Stimulated activated CD8-positive, alpha-beta memory T cell treated with anti-CD3 and anti-CD28 coated beads, Interleukin-15, amount 100 ng/mL, for 24 hours (primary cell): ENCODE measurements around the gene GEMIN5.
A peak's percentile ranks its signal among the peaks of the same experiment; 100 is the strongest.

Experiments used
- DNase-seq: peaks from one replicate; pipeline ENCODE4 v3.0.0-alpha.2; 2020; ENCODE audit warnings: low read depth

The GEMIN5 gene

DNA sequence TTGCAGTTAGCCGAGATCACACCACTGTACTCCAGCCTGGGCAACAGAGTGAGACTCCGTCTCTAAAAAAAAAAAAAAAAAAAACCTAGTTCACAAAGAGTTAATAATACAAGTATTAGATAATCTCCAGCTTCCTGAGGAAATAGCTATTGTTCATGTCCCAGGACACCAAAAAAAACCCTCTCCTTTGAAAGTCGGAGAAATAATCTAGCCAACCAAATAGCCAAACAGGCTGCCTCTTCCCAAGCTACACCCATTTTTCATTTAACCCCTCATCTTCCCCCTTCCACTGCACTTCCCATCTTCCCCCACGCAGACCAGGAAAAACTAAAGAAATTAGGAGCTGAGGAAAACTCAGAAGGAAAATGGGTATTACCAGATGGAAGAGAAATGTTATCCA is 56.0 kb downstream of the GEMIN5 start:
- DNase-seq = no peak

DNA sequence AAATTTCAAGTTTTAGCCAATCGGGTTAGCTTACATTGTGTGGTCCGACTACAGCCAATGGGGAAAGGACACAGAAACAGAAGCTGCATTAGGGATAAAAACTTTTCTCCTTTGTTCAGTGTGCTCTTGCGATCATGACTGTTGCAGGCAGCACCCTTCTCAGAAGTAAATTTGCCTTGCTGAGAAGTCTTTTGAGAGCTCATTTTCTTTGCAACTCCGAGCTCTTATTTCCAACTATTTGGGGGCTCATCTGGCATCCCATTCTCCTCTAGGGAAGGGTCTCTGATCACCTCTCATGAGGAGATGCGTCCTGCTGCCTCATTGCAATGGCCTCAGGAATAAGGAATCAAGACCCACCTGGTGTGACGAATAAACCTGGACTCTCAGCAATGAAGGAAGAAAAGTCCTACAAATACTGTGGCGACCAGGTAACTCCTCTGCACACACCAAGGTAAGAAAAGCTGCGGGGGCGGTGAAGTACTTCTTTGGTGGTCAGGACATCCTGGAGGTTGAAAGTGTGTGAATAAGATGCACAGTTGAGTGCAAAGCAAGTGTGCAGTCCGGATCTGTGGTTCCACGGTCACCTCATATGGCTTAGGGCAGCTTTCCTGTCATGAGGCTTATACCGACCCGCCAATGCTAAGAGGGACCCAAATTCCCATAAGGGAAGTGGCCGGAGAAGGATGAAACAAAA is 59.2 kb downstream of the GEMIN5 start:
- no peak for DNase-seq

- DNase-seq = no peak
These were observed 64.2 kb downstream of the GEMIN5 start for GRCh38 chr5:154873791-154874331.

DNA sequence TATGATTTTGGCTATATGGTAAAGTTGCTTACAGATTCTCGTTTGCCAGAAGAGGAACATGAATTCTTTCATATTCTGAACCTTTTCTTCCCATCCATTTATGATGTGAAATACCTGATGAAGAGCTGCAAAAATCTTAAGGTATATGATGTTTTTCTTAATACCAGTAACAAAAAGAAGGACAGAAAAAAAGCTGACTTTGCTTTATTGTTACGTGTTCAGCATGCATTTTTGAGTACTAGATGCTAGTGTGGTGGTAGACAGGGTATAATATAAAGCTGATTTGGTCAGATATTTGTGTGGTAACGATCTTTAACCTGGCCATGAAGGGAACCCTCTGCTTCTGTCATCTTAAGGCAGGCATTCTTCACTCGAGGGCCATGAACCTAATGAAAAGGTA is 66.3 kb downstream of the GEMIN5 start:
- no peak for DNase-seq

GRCh38 chr5:154868702-154869101 is 69.3 kb downstream of the GEMIN5 start:
- no peak for DNase-seq

GRCh38 chr5:154866841-154867240 is 71.2 kb downstream of the GEMIN5 start:
- DNase-seq = no peak

DNA sequence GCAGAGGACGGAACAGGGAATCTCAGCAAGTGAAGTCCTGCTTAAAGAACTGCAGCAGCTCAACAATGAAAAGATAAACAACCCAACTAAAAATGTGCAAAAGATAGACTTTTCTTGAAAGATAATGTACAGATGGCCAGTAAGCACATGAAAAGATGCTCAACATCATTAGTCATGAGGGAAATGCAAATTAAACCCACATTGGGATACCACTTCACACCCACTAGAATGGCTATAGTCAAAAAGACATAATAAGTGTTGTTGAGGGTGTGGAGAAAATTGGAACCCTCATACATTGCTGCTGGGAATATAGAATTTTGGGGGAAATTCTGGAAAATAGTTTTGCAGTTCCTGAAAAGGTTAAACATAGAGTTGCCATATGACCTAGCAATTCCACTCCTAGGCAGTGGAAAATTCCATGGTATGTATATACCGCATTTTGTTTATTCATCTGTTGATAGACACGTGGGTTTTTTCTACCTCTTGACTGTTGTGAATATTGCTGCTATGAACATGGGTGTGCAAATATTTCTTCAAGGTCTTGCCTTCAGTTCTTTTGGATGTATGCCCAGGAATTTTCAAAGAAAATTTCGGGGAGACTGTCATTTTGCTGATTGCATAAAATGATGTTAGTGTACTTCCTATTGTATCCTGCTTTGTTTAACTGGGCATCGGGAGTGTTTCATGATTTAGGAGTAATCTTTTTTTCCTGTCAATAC is 72.4 kb downstream of the GEMIN5 start:
- no peak for DNase-seq

DNA sequence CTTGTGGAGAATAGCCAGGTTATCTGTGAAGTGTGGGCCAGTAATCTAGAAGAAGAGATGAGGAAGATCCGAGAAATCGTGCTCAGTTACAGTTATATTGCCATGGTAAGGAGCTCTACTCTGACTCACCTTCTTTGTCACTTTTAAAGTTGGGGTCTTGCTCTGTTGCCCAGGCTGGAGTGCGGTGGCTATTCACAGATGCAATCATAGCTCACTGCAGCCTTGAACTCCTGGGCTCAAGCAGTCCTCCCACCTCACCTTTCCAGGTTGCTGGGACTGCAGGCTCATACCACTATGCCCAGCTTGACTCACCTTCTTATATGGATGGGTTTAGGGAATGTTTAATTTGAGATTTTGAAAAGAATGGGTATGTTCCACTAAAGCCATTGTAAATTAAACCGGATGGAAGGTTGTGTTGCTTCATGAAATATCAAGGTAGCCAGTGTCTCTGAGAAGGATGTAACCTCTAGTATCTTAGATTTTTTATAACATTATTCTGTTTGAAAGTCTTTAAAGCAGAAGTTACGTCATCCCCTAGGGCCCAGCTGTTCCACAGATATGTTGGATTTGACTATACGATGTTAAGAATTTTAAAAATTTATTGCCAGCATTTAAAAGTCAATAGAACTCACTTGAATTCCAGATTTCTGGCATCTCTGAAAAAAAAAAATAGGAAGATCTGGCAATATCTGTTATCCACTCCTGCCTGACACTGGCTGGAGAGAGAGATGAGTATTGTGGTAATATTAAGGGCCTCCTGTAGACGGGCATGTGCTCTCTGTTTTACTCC is 74.5 kb downstream of the GEMIN5 start:
- DNase-seq = no peak

DNA sequence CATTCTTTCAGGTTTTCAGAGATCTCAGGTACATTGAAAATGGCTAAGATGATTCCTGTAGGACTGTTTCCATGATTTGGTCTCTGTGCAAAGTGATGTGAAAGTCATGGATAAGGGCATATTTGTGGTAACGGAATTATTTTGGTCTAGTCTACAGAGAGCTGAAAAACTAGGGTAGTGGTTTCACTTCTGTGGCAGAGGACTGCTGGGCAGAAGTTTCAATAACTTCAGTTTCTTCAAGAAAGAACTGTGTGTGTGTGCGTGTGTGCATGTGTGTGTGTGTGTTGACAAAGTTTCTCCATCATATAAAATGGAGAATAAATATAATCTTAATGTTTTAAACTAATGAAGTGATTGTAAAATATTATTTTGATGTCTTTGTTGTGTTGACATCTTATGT is 75.2 kb downstream of the GEMIN5 start:
- no peak for DNase-seq

DNA sequence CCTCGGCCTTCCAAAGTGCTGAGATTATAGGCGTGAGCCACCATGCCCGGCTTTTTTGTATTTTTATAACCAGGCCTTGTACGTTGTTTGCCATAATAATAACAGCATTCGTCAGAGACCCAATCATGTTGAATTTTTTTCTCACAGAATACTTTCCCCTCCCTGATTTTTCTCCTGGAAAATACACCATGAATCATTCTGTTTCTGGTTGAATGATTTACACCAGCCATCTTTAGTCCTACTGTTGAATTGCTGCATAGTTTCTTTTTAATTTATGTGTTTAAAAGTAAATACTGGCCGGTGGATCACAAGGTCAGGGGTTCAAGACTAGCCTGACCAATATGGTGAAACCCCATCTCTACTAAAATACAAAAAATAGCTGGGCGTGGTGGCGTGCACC is 76.1 kb downstream of the GEMIN5 start:
- DNase-seq = no peak

GRCh38 chr5:154860765-154861164 is 77.2 kb downstream of the GEMIN5 start:
- no peak for DNase-seq

GRCh38 chr5:154860123-154860522 is 77.9 kb downstream of the GEMIN5 start:
- no peak for DNase-seq

DNA sequence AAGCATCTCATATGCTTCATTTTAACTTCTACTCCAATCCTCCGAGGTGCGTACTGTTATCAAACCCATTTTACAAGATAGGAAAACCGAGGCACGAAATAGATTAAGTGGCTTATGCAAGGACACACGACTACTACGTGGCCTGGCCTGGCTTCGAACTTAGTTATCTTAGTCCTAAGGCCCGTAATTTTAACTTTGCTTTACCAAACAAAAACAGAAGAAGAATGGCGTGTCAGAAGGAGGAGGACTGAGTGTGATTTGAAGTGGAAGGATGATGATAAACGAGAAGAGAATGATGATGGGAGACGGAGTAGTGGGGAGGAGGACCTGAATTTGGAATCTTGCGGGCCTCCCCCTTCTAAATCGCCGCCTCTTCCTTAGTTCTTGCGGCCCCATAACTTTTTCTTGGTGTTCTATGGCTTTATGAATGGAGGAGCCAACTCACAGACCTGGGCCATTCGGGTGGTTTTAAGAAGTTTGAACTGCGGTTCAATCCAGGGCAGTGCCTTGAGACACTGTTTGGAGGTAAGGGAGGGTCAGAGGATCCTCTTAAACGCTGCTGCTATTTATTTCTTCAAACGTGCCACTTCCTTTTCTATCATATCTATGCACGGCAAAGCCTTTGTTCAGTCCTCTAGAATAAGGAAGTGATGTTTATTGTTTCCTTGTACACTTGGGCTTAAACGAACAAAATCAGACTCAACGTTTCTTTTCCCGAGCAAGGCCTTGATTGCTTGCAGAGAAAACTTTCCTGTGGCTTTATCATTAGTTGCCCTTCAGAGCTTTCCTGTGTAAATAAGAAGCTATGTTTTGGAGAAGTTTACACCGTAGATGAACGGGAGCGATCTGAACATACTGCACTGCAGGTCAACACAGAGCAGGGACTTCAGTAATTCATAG is 78.8 kb downstream of the GEMIN5 start:
- DNase-seq = no peak

- DNase-seq = peak; percentile 92
These were observed 79.6 kb downstream of the GEMIN5 start, which contains the start of gene CNOT8 for GRCh38 chr5:154858297-154858971. Gene CNOT8, plus strand, starts transcription at chr5:154858627. Its CDS starts 4,652 bp downstream, at chr5:154863279.

DNA sequence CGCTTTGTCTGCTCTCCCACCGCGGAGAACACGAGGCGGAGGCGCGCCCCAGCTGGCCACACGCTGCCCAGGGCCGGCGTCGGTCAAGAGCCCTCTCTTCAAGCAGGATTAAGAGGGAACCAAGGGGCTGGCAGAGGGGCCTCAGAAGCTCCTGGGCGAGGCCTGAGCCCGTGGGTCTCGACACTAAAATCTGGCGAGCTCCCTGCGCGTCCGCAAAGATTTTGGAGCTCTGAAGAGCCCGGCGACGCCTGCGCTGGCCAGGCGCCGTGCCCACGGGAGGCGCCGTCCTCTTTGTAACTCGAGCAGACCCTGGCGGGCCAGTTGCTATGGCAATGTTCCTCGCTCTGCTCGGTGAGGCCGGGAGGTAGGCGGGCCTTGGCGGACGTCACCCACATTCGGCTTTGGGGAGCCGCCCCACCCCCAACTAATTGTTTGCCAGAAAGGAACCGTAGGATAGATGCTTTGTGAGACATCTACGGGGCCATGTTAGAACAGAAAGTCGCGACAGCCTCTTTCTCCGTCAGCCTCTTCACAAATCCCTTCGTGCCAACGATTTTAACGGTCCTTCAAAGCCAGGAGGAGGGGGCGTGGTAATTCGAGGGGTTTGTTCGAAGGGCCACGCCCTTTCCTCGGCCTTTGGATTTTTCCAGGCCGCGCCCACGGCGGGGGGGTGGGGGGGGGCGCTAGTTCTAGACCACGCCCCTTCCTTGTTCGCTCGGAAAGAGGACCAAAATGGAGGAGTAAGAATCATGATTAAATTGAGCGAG is 80.3 kb downstream of the GEMIN5 start:
- peak; percentile 52 for DNase-seq

DNA sequence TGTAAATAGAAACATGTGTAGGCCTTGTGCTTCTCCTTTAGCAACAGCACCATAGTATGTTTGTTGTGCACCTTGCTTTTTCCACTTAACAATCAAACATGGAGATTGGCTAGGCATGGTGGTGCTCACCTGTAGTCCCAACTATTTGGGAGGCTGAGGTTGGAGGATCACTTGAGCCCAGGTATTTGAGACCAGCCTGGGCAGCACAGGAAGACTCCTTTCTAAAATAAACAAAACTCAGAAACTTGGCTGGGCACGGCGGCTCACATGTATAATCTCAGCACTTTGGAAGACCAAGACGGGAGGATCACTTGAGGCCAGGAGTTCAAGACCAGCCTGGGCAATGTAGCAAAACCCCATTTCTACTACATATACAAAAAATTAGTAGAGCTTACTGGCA is 86.7 kb downstream of the GEMIN5 start:
- DNase-seq = no peak

- no peak for DNase-seq
These were observed 87.6 kb downstream of the GEMIN5 start, which contains the start of gene FAXDC2 for GRCh38 chr5:154850255-154851062. Gene FAXDC2, minus strand, starts transcription at chr5:154850603. Its CDS starts 12,425 bp downstream, at chr5:154838178.

DNA sequence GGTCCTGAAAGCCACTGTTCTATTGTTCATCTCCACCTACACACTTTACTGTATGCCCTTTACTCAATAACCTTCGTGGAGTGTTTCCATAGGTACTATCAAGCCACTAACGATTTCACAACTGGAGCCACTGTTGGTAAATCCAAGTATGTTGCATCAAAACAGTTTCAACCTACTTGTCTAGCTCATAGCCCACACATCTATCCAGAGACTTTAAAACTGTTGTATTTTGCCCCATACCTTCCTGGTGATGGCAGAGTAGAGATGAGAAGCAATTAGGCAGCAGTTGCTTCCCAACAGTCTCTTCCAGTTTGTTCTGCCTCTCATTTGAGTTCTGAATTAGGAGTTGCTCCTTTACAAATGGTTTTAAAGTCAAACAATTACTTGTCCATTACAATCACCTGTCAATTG is 88.2 kb downstream of the GEMIN5 start:
- no peak for DNase-seq

- no peak for DNase-seq
These were observed 88.7 kb downstream of the GEMIN5 start for GRCh38 chr5:154849264-154849785.
